ENCODE data around the gene TPRG1L.
A peak's percentile ranks its signal among the peaks of the same experiment; 100 is the strongest.

TPRG1L gene

DNA sequence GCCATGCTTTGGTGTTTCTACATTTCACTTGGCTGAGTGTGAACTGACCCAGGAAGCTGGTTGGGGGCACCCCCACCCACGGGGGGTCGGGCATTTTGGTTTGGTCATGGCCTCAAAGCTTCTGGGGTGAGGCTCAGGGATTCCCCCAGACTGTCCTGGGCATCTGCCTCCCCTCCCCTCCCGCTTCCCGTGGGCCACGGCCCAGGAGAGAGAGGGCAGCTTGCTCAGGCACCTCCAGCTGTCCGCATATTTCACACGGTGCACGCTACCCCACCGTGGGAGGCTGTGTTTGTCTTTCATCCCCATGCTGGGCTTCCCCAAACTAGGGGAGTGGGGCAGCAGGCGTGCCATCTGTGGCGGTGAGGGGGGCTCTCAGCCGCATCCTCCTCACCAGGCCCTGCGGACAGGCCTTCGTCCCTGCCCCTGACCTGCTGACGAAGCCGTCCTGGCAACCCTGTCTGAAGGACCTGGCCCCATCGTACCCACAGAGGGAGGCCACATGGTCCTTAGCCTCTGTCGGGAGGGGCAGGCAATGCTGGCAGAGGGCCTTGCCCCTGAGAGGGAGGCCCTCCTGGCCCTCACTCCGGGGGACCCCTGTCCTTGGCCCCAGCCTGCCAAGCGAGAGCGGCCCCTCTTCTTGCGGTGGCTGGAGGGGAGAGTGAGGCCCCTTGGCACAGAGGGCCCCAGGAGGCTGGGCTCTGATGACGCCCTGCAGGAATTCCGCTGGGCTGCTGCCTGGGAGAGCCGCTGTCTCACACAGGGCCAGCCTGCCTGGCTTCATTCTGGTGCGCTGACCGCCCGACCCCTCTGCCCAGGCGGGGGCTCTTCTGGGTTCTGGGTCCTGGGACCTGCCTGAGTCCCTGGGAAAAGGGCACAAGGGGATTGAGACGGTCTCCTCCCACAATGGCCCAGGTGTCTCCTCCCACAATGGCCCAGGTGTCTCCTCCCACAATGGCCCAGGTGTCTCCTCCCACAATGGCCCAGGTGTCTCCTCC, 49.6 kb downstream of the TPRG1L start (continued):
- no peak for TF ChIP-seq ZNF558 (tag by site-specific recombination; IDR thresholded peaks at IDR 0.05)
- TF ChIP-seq, protein P1, sequence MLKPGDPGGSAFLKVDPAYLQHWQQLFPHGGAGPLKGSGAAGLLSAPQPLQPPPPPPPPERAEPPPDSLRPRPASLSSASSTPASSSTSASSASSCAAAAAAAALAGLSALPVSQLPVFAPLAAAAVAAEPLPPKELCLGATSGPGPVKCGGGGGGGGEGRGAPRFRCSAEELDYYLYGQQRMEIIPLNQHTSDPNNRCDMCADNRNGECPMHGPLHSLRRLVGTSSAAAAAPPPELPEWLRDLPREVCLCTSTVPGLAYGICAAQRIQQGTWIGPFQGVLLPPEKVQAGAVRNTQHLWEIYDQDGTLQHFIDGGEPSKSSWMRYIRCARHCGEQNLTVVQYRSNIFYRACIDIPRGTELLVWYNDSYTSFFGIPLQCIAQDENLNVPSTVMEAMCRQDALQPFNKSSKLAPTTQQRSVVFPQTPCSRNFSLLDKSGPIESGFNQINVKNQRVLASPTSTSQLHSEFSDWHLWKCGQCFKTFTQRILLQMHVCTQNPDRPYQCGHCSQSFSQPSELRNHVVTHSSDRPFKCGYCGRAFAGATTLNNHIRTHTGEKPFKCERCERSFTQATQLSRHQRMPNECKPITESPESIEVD (tag by site-specific recombination; IDR thresholded peaks at IDR 0.05) = no peak
- TF ChIP-seq, protein P2, sequence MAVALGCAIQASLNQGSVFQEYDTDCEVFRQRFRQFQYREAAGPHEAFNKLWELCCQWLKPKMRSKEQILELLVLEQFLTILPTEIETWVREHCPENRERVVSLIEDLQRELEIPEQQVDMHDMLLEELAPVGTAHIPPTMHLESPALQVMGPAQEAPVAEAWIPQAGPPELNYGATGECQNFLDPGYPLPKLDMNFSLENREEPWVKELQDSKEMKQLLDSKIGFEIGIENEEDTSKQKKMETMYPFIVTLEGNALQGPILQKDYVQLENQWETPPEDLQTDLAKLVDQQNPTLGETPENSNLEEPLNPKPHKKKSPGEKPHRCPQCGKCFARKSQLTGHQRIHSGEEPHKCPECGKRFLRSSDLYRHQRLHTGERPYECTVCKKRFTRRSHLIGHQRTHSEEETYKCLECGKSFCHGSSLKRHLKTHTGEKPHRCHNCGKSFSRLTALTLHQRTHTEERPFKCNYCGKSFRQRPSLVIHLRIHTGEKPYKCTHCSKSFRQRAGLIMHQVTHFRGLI (tag by site-specific recombination; IDR thresholded peaks at IDR 0.05) = no peak

DNA sequence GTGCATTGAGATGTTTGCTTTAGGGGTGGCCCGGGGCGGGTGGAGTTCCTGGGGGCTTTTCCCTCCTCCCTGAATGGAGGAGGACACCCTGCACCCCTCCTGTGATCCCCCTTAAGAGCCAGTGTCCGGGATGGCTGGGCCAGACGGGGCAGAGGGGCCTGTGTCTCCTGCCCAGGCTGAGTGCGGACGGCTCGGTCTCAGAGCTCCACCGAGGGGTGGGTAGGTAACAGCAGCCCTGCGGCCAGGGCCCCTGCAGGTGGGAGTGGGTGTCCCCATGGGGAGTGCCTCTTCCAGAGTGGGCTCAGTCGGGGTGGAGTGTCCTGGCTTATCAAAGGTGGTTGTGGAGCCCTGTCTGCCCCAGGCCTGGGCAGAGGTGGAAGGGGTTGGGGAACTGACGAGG, 50.6 kb downstream of the TPRG1L start:
- H3K9me3 ChIP-seq (ENCODE audit: control insufficient read depth, insufficient read depth, low read depth, low read length) = no peaks in the 10 kb centered on the region
- ChIA-PET POLR2A (no interaction called here), CTCF (no interaction called here)
- no peaks in the 10 kb centered on the region for H3K4me1 ChIP-seq (ENCODE audit: control insufficient read depth, insufficient read depth, low read length)
- no peaks in the 10 kb centered on the region for H3K36me3 ChIP-seq (ENCODE audit: control insufficient read depth in 2 of 2, insufficient read depth in 1 of 2, low read length in 2 of 2)
- TF ChIP-seq HOXC10 (CRISPR knock-in tag; IDR thresholded peaks at IDR 0.05) = no peak
- TF ChIP-seq KLF1 (tag by site-specific recombination; IDR thresholded peaks at IDR 0.05) = 0 out of 2 replicates have a peak, but pooled peaks have one; percentile 11
- TF ChIP-seq GLIS2 (tag by site-specific recombination; IDR thresholded peaks at IDR 0.05) = 0 out of 2 replicates have a peak, but pooled peaks have one; percentile 10
- 0 out of 2 replicates have a peak, but pooled peaks have one; percentile 26 for TF ChIP-seq ZNF600 (tag by site-specific recombination; IDR thresholded peaks at IDR 0.05)
- H3K4me3 ChIP-seq (ENCODE audit: low read depth, low read length) = no peak overlapping the region
- no peak overlapping the region for H3K27ac ChIP-seq (ENCODE audit: extremely low read depth, low read depth, low read length)

DNA sequence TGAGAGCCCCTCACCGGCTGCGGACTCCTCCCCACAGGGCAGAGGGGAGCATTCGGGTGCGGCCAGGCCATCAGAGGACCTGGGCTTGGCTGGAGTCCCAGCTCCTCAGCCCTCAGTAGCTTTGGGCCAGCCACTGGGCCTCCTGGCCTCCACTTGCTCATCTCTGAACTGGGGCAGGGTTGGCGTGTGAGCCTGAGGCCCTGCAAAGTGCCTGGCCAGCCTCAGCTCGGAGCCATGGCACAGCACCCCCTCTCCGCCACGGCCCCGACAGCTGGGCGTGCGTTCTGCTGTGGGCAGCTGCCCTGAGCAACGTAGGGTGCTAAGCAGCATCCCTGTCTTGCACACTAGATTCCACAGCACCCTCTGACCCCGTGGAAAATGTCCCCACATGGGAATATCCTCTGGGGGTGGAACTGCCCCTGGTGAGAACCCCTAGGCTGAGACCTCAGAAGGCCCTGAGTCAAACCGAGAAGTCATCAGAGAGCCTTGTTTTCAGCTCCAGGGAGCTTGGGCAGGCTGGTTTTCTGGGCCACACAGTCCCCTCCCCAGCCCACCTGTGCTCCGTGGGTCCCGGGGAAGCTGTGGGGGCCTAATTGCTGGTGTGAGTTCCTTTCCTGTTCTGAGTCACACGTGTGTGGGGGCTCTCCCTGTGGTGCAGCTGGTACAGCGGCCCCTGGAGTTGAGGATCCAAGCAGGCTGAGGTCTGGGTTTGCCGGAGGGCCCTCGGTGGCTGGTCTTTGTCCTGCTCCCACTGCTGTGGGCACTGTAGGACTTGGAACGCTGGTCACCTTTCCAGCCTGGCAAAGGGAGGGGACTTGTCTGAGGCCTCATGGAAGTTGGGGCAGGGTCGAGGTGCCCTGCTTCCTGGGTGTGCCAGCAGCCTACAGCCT, 52.0 kb downstream of the TPRG1L start:
- no peaks in the 10 kb centered on the region for H3K36me3 ChIP-seq (ENCODE audit: control insufficient read depth in 2 of 2, insufficient read depth in 1 of 2, low read length in 2 of 2)
- TF ChIP-seq, protein P3, sequence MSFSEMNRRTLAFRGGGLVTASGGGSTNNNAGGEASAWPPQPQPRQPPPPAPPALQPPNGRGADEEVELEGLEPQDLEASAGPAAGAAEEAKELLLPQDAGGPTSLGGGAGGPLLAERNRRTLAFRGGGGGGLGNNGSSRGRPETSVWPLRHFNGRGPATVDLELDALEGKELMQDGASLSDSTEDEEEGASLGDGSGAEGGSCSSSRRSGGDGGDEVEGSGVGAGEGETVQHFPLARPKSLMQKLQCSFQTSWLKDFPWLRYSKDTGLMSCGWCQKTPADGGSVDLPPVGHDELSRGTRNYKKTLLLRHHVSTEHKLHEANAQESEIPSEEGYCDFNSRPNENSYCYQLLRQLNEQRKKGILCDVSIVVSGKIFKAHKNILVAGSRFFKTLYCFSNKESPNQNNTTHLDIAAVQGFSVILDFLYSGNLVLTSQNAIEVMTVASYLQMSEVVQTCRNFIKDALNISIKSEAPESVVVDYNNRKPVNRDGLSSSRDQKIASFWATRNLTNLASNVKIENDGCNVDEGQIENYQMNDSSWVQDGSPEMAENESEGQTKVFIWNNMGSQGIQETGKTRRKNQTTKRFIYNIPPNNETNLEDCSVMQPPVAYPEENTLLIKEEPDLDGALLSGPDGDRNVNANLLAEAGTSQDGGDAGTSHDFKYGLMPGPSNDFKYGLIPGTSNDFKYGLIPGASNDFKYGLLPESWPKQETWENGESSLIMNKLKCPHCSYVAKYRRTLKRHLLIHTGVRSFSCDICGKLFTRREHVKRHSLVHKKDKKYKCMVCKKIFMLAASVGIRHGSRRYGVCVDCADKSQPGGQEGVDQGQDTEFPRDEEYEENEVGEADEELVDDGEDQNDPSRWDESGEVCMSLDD (tag by site-specific recombination; IDR thresholded peaks at IDR 0.05) = no peak
- peak; percentile 50; the same call in 1 of the 2 replicates for TF ChIP-seq ZNF600 (tag by site-specific recombination; IDR thresholded peaks at IDR 0.05)
- peak; percentile 82 for TF ChIP-seq ZIC2 (tag by site-specific recombination; IDR thresholded peaks at IDR 0.05)
- TF ChIP-seq ZFHX2 (tag by site-specific recombination; conservative IDR thresholded peaks at IDR 0.05) = peak; percentile 26; the same call in 1 of the 2 replicates
- peak; percentile 69 for TF ChIP-seq GLIS1 (tag by site-specific recombination; IDR thresholded peaks at IDR 0.05)
- CTCF ChIA-PET = interaction anchor here (0.6 kb wide), 1 partner anchor 55 kb away, joined by 3 read pairs; no protein-coding TSS in a partner anchor
- H3K27ac ChIP-seq (ENCODE audit: extremely low read depth, low read depth, low read length) = no peak overlapping the region
- H3K4me3 ChIP-seq (ENCODE audit: low read depth, low read length) = no peak overlapping the region
- no peaks in the 10 kb centered on the region for H3K9me3 ChIP-seq (ENCODE audit: control insufficient read depth, insufficient read depth, low read depth, low read length)
- no peaks in the 10 kb centered on the region for H3K4me1 ChIP-seq (ENCODE audit: control insufficient read depth, insufficient read depth, low read length)
- POLR2A ChIA-PET = no interaction called here
